ENCODE measurements around the gene BCAN.
A peak's percentile ranks its signal among the peaks of the same experiment; 100 is the strongest.

BCAN gene

GRCh38 chr1:156691665-156692440 lies 49.9 kb downstream of the BCAN start:
- Histone ChIP-seq H3K79me2 (ENCODE audit: control insufficient read depth, low read length) (no peaks in the 10 kb centered on the region), H4K20me1 (ENCODE audit: control insufficient read depth, insufficient read depth, low read depth, low read length) (no peaks in the 10 kb centered on the region), H3K4me1 (ENCODE audit: control insufficient read depth, low read length) (peaks cover 22% of the 10 kb centered on the region), H3K9me2 (replicated peaks; ENCODE audit: control insufficient read depth, low read length) (no peaks in the 10 kb centered on the region), H3K4me3 (ENCODE audit: low read length) (no peak overlapping the region), H3K4me2 (ENCODE audit: low read length) (no peak overlapping the region), H3K27ac (ENCODE audit: low read depth, low read length) (no peak overlapping the region), H3F3A (ENCODE audit: control insufficient read depth, insufficient read depth) (no peaks in the 10 kb centered on the region), H3K36me3 (ENCODE audit: control insufficient read depth, low read length) (no peaks in the 10 kb centered on the region), H3K9me3 (ENCODE audit: control insufficient read depth, insufficient read depth, low read length) (no peaks in the 10 kb centered on the region), H3K27me3 (ENCODE audit: control insufficient read depth, low read length) (peaks cover 50% of the 10 kb centered on the region)
- TF ChIP-seq EZH2phosphoT487 (IDR thresholded peaks at IDR 0.05; ENCODE audit: borderline replicate concordance, low read length): peak; percentile 28; the same call in 1 of the 2 replicates
- no peak for TF ChIP-seq CTCF (IDR thresholded peaks at IDR 0.05; ENCODE audit: low read depth, low read length, poor library complexity, severe bottlenecking)

- no peaks in the 10 kb centered on the region for H3K9me3 ChIP-seq (ENCODE audit: control insufficient read depth, insufficient read depth, low read length)
- peaks cover 54% of the 10 kb centered on the region for H3K27me3 ChIP-seq (ENCODE audit: control insufficient read depth, low read length)
- H3K4me3 ChIP-seq (ENCODE audit: low read length): no peak overlapping the region
- no peak overlapping the region for H3K27ac ChIP-seq (ENCODE audit: low read depth, low read length)
- H3K4me1 ChIP-seq (ENCODE audit: control insufficient read depth, low read length): peaks cover 22% of the 10 kb centered on the region
- no peaks in the 10 kb centered on the region for H4K20me1 ChIP-seq (ENCODE audit: control insufficient read depth, insufficient read depth, low read depth, low read length)
- H3K9me2 ChIP-seq (replicated peaks; ENCODE audit: control insufficient read depth, low read length): no peaks in the 10 kb centered on the region
- no peaks in the 10 kb centered on the region for H3F3A ChIP-seq (ENCODE audit: control insufficient read depth, insufficient read depth)
- no peaks in the 10 kb centered on the region for H3K36me3 ChIP-seq (ENCODE audit: control insufficient read depth, low read length)
- H3K79me2 ChIP-seq (ENCODE audit: control insufficient read depth, low read length): no peaks in the 10 kb centered on the region
- TF ChIP-seq EZH2phosphoT487 (IDR thresholded peaks at IDR 0.05; ENCODE audit: borderline replicate concordance, low read length) (no peak), CTCF (IDR thresholded peaks at IDR 0.05; ENCODE audit: low read depth, low read length, poor library complexity, severe bottlenecking) (no peak)
- H3K4me2 ChIP-seq (ENCODE audit: low read length): peak overlapping the region; percentile 34; the same call in 1 of the 2 replicates
Observed at GRCh38 chr1:156692441-156692924, 50.6 kb downstream of the BCAN start.

GRCh38 chr1:156692925-156693847 lies 51.3 kb downstream of the BCAN start:
- no peaks in the 10 kb centered on the region for H3K79me2 ChIP-seq (ENCODE audit: control insufficient read depth, low read length)
- H3K4me3 ChIP-seq (ENCODE audit: low read length): no peak overlapping the region
- H3K4me2 ChIP-seq (ENCODE audit: low read length): peak overlapping the region; percentile 34
- H3K27ac ChIP-seq (ENCODE audit: low read depth, low read length): no peak overlapping the region
- H3K4me1 ChIP-seq (ENCODE audit: control insufficient read depth, low read length): peaks cover 22% of the 10 kb centered on the region
- H4K20me1 ChIP-seq (ENCODE audit: control insufficient read depth, insufficient read depth, low read depth, low read length): no peaks in the 10 kb centered on the region
- peaks cover 55% of the 10 kb centered on the region for H3K27me3 ChIP-seq (ENCODE audit: control insufficient read depth, low read length)
- H3K36me3 ChIP-seq (ENCODE audit: control insufficient read depth, low read length): no peaks in the 10 kb centered on the region
- H3K9me2 ChIP-seq (replicated peaks; ENCODE audit: control insufficient read depth, low read length): no peaks in the 10 kb centered on the region
- H3K9me3 ChIP-seq (ENCODE audit: control insufficient read depth, insufficient read depth, low read length): no peaks in the 10 kb centered on the region
- TF ChIP-seq EZH2phosphoT487 (IDR thresholded peaks at IDR 0.05; ENCODE audit: borderline replicate concordance, low read length): no peak
- no peak for TF ChIP-seq CTCF (IDR thresholded peaks at IDR 0.05; ENCODE audit: low read depth, low read length, poor library complexity, severe bottlenecking)
- no peaks in the 10 kb centered on the region for H3F3A ChIP-seq (ENCODE audit: control insufficient read depth, insufficient read depth)
